Osteocyte (in vitro differentiated cells): ENCODE results near the gene ADAM29. TPM values are rescaled to one million over a fixed set of nuclear protein-coding genes. Genes with fewer than 3 reads are reported as not detected.

Experiments
- DNase-seq: peaks from one replicate; pipeline ENCODE4 v3.0.0; 2021; ENCODE audit warnings: mixed read lengths; ENCODE audit not compliant: unreplicated experiment; ENCODE audit errors: extremely low spot score
- H3K27ac Mint-ChIP-seq: one replicate; pipeline ENCODE4 v1.8.0; 2021; ENCODE audit warnings: mild to moderate bottlenecking, mixed read lengths; ENCODE audit not compliant: unreplicated experiment
- H3K27me3 Mint-ChIP-seq: one replicate; pipeline ENCODE4 v1.8.0; 2021; ENCODE audit warnings: mixed read lengths; ENCODE audit not compliant: unreplicated experiment
- H3K36me3 Mint-ChIP-seq: one replicate; pipeline ENCODE4 v1.8.0; 2021; ENCODE audit warnings: mixed read lengths; ENCODE audit not compliant: unreplicated experiment
- H3K4me1 Mint-ChIP-seq: one replicate; pipeline ENCODE4 v1.8.0; 2021; ENCODE audit warnings: mixed read lengths; ENCODE audit not compliant: unreplicated experiment
- H3K4me3 Mint-ChIP-seq: one replicate; pipeline ENCODE4 v1.8.0; 2021; ENCODE audit warnings: mild to moderate bottlenecking, moderate library complexity, mixed read lengths; ENCODE audit not compliant: unreplicated experiment
- H3K9me3 Mint-ChIP-seq: one replicate; pipeline ENCODE4 v1.8.0; 2021; ENCODE audit warnings: mixed read lengths; ENCODE audit not compliant: unreplicated experiment
- CTCF ChIP-seq: fragments of 200-600 bp; sonication (generic); IDR thresholded peaks from 2 replicates; pipeline ENCODE4 v1.5.0; 2021; ENCODE audit warnings: antibody characterized with exemption, mild to moderate bottlenecking, moderate library complexity
- total RNA-seq: library from RNA; stranded (reverse); gene quantifications from 2 replicates; pipeline ENCODE4 v1.2.1, GENCODE V29; 2021

ADAM29 gene
- total RNA-seq, 1 donor from 2014 or later, result not detected

GRCh38 chr4:174874898-174875297 lies 43.3 kb upstream of the ADAM29 start:
- H3K36me3 Mint-ChIP-seq, result no peaks in the 10 kb centered on the region
- H3K9me3 Mint-ChIP-seq, result no peaks in the 10 kb centered on the region
- no peak for DNase-seq
- H3K27me3 Mint-ChIP-seq, result peaks cover 4% of the 10 kb centered on the region
- no peak overlapping the region for H3K4me3 Mint-ChIP-seq
- TF ChIP-seq CTCF, result no peak
- H3K4me1 Mint-ChIP-seq, result peaks cover 3% of the 10 kb centered on the region
- no peak overlapping the region for H3K27ac Mint-ChIP-seq

- TF ChIP-seq CTCF, result no peak
- Mint-ChIP-seq H3K27ac (no peak overlapping the region), H3K36me3 (no peaks in the 10 kb centered on the region), H3K9me3 (peaks cover 9% of the 10 kb centered on the region), H3K27me3 (peaks cover 10% of the 10 kb centered on the region), H3K4me1 (no peaks in the 10 kb centered on the region), H3K4me3 (no peak overlapping the region)
- no peak for DNase-seq
Observed at GRCh38 chr4:174880001-174880400, 38.2 kb upstream of the ADAM29 start.

GRCh38 chr4:174882317-174882992 lies 35.7 kb upstream of the ADAM29 start:
- Mint-ChIP-seq H3K4me3 (no peak overlapping the region), H3K27ac (no peak overlapping the region), H3K27me3 (peaks cover 23% of the 10 kb centered on the region), H3K36me3 (no peaks in the 10 kb centered on the region), H3K4me1 (no peaks in the 10 kb centered on the region), H3K9me3 (peaks cover 9% of the 10 kb centered on the region)
- no peak for DNase-seq
- TF ChIP-seq CTCF, result no peak

- H3K9me3 Mint-ChIP-seq, result peaks cover 29% of the 10 kb centered on the region
- H3K27me3 Mint-ChIP-seq, result peaks cover 11% of the 10 kb centered on the region
- no peak overlapping the region for H3K27ac Mint-ChIP-seq
- no peak for TF ChIP-seq CTCF
- no peak for DNase-seq
- no peaks in the 10 kb centered on the region for H3K4me1 Mint-ChIP-seq
- H3K4me3 Mint-ChIP-seq, result no peak overlapping the region
- H3K36me3 Mint-ChIP-seq, result peaks cover 7% of the 10 kb centered on the region
Observed at GRCh38 chr4:174907508-174907907, 10.7 kb upstream of the ADAM29 start.

GRCh38 chr4:174910271-174910670 lies 7.9 kb upstream of the ADAM29 start:
- Mint-ChIP-seq H3K27me3 (peaks cover 21% of the 10 kb centered on the region), H3K9me3 (peaks cover 21% of the 10 kb centered on the region), H3K4me1 (no peaks in the 10 kb centered on the region), H3K36me3 (peaks cover 5% of the 10 kb centered on the region), H3K27ac (no peak overlapping the region), H3K4me3 (no peak overlapping the region)
- no peak for TF ChIP-seq CTCF
- DNase-seq, result no peak
